HG02642 (cell line): ENCODE results near the gene CSMD2.

Source experiments
- ATAC-seq: cut with Tn5 transposase; IDR thresholded peaks from one replicate; pipeline ENCODE4 v1.9.1; 2021; ENCODE audit warnings: mild to moderate bottlenecking; ENCODE audit not compliant: unreplicated experiment, poor library complexity

Gene CSMD2

GRCh38 chr1:33667386-33668282 lies 497.4 kb downstream of the CSMD2 start:
- no peak for ATAC-seq

GRCh38 chr1:33666616-33667015 lies 498.4 kb downstream of the CSMD2 start:
- ATAC-seq: no peak

- no peak for ATAC-seq
Observed at GRCh38 chr1:33661811-33662454, 503.1 kb downstream of the CSMD2 start.

GRCh38 chr1:33660956-33661355 lies 504.1 kb downstream of the CSMD2 start:
- ATAC-seq: no peak

GRCh38 chr1:33660244-33660643 lies 504.8 kb downstream of the CSMD2 start:
- ATAC-seq: no peak

- ATAC-seq: no peak
Observed at GRCh38 chr1:33659641-33660040, 505.4 kb downstream of the CSMD2 start.

GRCh38 chr1:33657833-33658232 lies 507.2 kb downstream of the CSMD2 start:
- no peak for ATAC-seq

- ATAC-seq: no peak
Observed at GRCh38 chr1:33656467-33657005, 508.5 kb downstream of the CSMD2 start.

- no peak for ATAC-seq
Observed at GRCh38 chr1:33655496-33655895, 509.5 kb downstream of the CSMD2 start.

- ATAC-seq: no peak
Observed at GRCh38 chr1:33654267-33654834, 510.7 kb downstream of the CSMD2 start.

- ATAC-seq: no peak
Observed at GRCh38 chr1:33653226-33653625, 511.8 kb downstream of the CSMD2 start.

- ATAC-seq: no peak
Observed at GRCh38 chr1:33650708-33651107, 514.3 kb downstream of the CSMD2 start.

- ATAC-seq: no peak
Observed at GRCh38 chr1:33649759-33650158, 515.3 kb downstream of the CSMD2 start.

- no peak for ATAC-seq
Observed at GRCh38 chr1:33643216-33643615, 521.8 kb downstream of the CSMD2 start.

- no peak for ATAC-seq
Observed at GRCh38 chr1:33641104-33641830, 523.8 kb downstream of the CSMD2 start.

GRCh38 chr1:33640114-33640660 lies 524.8 kb downstream of the CSMD2 start:
- ATAC-seq: no peak

- ATAC-seq: no peak
Observed at GRCh38 chr1:33637846-33638440, 527.1 kb downstream of the CSMD2 start.

- no peak for ATAC-seq
Observed at GRCh38 chr1:33636209-33636608, 528.8 kb downstream of the CSMD2 start.

GRCh38 chr1:33635336-33636012 lies 529.6 kb downstream of the CSMD2 start:
- ATAC-seq: no peak
